ENCODE measurements around the gene ANKAR. TPM values are rescaled to one million over a fixed set of nuclear protein-coding genes. Genes with fewer than 3 reads are reported as not detected.
"Not testable (repeated sequence)": the region's sequence is repeated elsewhere in the genome, so short reads cannot be mapped to it uniquely, and the experiment has no call there.

ANKAR gene
- total RNA-seq, 1 donor: 14.9 TPM

GRCh38 chr2:189709501-189710221, 35.2 kb downstream of the ANKAR start:
- no peak overlapping the region for H3K4me3 ChIP-seq (ENCODE audit: low read depth, low read length)
- no peak for TF ChIP-seq CTCF (IDR thresholded peaks at IDR 0.05; ENCODE audit: insufficient read depth, low read length)
- no peak for DNase-seq (ENCODE audit: low read depth)

- not testable (repeated sequence) for DNase-seq (ENCODE audit: low read depth); H3K4me3 ChIP-seq (ENCODE audit: low read depth, low read length)
Observed at GRCh38 chr2:189717593-189717992, 43.1 kb downstream of the ANKAR start.

- H3K4me3 ChIP-seq (ENCODE audit: low read depth, low read length): no peak overlapping the region
- no peak for TF ChIP-seq CTCF (IDR thresholded peaks at IDR 0.05; ENCODE audit: insufficient read depth, low read length)
- DNase-seq (ENCODE audit: low read depth): no peak
Observed at GRCh38 chr2:189719571-189719970, 45.1 kb downstream of the ANKAR start.

- no peak for TF ChIP-seq CTCF (IDR thresholded peaks at IDR 0.05; ENCODE audit: insufficient read depth, low read length)
- no peak overlapping the region for H3K4me3 ChIP-seq (ENCODE audit: low read depth, low read length)
- DNase-seq (ENCODE audit: low read depth): no peak
Observed at GRCh38 chr2:189723192-189723591, 48.7 kb downstream of the ANKAR start.

Other genes starting within 250 kb of the ANKAR start
- 28.7 and 55.7 TPM in 2 replicates for gene WDR75, start 233.2 kb upstream of the ANKAR start, total RNA-seq (ENCODE audit: low replicate concordance)
- gene SLC40A1, start 93.9 kb upstream of the ANKAR start, total RNA-seq (ENCODE audit: low replicate concordance): 19.7 and 306 TPM in 2 replicates
- 77.7 and 95.7 TPM in 2 replicates for gene ASNSD1, start 13.2 kb upstream of the ANKAR start, total RNA-seq (ENCODE audit: low replicate concordance)
- 3.3 and 14.3 TPM in 2 replicates for gene OSGEPL1, start 88.1 kb downstream of the ANKAR start, total RNA-seq (ENCODE audit: low replicate concordance)
- 11.4 and 56.9 TPM in 2 replicates for gene ORMDL1, start 109.7 kb downstream of the ANKAR start, total RNA-seq (ENCODE audit: low replicate concordance)
- 27.0 and 34.2 TPM in 2 replicates for gene PMS1, start 109.8 kb downstream of the ANKAR start, total RNA-seq (ENCODE audit: low replicate concordance)

Measured in fibroblast of the aortic adventitia (primary cell).